GM18873 (cell line): ENCODE results near the gene RCOR2.
"Not testable (repeated sequence)": the region's sequence is repeated elsewhere in the genome, so short reads cannot be mapped to it uniquely, and the experiment has no call there.

Source experiments
- ATAC-seq: cut with Tn5 transposase; IDR thresholded peaks from one replicate; pipeline ENCODE4 v1.9.1; 2021; ENCODE audit warnings: mild to moderate bottlenecking, moderate library complexity, moderate number of reproducible peaks; ENCODE audit not compliant: unreplicated experiment, low FRiP score

RCOR2 gene

DNA sequence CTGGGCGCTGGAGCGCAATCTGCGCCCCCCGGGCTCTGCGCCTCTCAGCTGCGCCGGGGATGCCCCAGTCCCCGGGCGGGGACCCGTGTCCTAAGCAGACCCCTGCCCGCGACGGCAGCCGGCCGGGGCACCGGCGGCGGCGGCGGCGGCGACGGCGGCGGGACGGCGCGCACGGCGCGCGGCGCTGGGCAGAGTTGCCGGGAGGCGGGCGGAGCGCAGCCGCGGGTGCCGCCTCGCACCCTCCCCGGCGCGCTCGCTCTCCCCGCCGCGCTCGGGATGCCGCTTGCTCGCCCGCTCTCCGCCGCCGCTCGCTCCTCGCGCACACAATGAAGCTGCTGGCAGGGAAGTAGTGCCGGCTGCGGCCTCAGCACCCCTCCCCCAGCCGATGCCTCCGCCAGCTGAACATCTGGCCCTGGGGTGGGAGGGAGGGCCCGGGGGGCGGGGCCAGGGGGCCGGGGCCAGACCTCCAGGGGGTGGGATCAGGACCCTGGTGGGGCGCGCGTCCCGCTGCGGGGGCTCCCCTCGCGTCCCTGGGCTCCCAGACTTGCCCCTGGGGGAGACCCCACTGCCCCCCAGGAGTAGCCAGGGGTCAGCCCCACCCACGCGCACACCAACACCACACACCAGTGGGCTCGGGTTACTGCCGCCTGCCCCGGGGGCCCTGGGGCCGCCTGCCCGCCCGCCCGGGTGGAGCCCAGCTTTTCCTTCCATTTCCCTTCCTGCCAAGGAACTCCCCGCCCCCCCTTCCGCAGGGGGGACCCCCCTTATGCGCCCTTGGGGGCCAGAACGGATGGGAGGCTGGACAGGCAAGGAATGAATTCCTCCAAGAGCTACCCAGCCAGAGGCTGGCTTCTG, at the start of gene RCOR2:
TSS of gene RCOR2 (minus strand) at position 328 of the 855 bp plus-strand sequence. CDS start 708 bp downstream, outside the sequence.
- ATAC-seq, result no peak

DNA sequence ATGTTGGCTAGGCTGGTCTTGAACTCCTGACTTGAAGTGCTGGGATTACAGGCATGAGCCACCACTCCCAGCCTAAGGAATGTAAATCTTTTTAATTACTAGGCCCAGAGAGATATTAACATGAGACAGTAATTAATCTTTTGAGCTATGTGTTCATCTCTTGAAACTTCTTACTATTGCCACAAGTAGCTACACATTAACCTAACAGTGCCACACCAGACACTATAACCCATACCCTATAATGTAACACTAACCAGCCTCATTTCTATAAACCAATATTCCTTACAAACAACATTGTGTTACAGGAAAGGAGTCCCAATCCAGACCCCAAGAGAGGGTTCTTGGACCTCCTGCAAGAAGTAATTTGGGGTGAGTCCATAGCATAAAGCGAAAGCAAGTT, 49.5 kb upstream of the RCOR2 start:
- no peak for ATAC-seq

DNA sequence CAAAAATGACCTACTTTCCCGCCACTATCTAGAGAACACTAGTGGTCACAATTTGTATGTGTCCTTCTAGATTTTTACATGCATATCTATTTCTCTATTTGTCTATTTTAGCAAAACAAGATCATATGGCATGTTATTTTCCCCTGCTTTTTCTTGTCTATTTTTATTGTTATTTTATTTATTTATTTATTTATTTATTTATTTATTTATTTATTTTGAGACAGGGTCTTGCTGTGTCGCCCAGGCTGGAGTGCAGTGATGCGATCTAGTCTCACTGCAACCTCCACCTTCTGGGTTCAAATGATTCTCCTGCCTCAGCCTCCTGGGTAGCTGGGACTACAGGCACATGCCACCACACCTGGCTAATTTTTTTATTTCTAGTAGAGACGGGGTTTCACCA, 46.9 kb upstream of the RCOR2 start:
- not testable (repeated sequence) for ATAC-seq

DNA sequence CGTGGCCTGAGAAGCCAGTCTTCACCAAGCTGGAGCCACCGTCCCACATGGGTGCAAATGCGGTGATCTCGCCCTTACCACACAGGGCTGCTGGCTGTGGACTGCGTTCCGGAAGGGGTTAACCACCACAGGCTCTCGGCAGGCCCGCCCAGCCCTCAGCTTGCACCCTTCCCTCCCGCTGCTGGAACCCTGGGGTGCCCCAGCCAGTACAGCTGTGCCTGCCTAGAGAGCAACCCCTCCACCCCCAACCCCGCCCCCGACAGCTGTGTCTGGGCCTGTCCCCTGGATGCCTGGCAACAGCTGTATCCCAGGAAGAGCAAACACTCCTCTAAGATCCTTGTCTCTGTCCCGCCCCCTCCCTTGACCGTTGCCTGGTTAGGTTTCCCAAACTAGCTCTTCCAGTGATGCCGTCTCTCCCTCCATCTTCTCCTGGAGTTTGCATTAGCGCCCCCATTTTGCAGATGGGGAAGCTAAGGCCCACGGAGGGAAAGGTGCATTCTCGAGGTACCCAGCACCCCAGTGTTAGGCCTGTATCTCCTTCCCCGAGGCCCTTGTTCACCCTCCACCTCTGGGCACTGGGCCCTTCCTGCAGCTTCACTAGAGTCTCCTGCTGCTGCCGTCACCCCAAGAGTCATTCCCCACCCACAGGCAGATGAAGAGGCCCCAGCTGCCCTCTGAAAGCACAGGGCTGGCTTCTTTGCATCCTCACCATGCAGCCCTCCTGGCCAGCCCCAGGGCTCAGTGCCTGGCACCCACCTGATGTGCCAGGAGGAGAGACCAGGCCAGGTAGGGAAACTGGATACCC, 44.8 kb upstream of the RCOR2 start:
- no peak for ATAC-seq

DNA sequence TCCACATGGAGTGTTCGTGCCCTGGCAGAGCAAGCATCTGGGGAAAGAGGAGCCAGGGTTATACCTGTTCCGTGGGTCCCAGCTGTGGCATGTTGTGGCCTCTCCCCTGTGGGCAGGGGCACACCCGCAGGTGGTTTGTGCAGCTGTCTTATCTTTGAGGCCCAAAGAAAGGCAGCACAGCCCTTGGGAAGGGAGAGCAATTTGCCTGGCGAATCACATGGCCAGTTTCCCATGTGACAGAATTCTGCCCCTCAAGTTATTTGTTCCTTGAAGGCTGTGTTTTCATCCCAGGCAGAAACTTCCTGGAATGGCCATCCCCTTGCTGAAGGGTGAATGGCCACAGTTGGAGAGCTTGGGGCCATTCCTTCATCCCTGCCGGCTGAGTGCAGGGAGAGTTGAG, 41.0 kb upstream of the RCOR2 start:
- no peak for ATAC-seq

DNA sequence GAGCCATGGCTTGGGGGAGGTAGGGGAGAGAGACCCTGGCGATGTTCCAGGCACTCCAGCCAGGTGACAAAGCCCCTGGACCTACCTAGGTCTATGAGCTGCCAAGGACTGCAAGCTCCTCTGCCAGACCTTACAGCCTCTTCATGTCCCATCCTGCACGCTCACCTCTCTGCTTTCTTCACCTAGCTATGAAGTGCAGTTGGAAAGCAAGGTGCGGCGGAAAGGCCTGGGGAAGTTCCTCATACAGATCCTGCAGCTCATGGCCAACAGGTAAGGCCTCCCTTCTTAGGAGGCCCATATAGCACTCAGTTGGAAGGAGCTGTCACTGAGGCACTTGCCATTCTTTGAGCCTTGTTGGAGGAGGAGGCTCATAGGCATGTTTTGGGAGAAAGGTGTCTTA, 35.6 kb upstream of the RCOR2 start:
- no peak for ATAC-seq

DNA sequence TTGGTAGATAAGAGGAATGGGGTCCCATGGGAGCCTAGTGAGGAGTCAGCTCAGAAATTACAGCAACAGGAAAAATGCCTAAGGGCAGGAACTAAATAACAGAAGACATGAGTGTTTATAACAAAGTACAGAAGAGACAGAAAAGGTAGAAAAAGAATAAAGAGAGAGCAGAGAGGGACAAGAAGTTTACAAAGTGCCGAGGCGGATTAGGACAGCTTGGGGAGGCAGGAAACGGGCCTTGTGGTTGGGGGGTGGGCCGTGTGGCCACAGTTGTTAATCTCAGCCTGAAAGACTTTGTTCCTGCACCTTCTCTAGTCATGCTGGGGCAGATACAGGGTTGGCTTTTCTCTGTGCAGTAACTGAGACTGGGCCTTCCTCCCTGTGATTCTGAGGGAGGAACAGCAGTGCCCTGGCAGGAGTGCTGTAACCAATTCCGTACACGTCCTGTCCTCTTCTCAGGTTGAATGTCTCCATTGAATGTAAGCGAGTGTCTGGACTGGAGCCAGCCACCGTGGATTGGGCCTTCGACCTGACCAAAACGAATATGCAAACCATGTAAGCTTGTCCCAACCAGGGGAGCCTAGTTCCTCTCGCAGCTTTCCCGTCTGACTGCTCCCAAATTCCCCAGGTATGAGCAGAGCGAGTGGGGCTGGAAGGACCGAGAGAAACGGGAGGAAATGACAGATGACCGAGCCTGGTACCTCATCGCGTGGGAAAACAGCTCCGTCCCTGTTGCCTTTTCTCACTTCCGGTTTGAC, 35.0 kb upstream of the RCOR2 start:
- no peak for ATAC-seq

DNA sequence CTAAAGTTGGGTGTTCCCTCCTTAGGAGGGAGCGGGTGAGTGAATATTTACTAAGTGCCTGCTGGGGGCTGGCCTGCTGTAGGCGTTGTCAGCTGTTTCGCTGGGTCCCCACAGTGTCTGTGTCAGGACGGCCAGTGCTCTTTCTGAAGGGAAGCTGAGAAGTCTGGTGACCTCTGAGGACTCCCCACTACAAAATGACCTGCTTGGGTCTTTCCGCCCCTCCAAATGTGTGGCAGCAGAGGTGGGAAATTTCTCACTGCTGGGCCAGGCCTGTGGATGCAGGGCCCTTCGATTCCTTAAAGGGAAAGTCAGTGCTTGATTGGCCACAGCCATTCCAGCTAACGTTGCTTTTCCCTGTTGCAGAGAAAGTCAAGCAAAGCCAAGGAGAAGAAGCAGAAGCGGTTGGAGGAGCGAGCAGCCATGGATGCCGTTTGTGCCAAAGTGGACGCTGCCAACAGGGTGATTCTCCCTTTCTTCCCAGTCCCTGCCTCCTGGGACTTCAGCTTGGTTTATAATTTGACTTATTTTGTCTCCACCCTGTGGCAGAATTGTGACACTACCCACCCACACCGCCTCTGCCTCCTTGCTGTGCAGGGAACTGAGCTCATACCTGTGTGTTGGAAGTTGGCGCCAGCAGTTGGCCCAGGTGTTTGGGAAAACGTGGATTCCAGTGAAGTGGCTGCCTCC, 28.7 kb upstream of the RCOR2 start:
- ATAC-seq, result no peak

DNA sequence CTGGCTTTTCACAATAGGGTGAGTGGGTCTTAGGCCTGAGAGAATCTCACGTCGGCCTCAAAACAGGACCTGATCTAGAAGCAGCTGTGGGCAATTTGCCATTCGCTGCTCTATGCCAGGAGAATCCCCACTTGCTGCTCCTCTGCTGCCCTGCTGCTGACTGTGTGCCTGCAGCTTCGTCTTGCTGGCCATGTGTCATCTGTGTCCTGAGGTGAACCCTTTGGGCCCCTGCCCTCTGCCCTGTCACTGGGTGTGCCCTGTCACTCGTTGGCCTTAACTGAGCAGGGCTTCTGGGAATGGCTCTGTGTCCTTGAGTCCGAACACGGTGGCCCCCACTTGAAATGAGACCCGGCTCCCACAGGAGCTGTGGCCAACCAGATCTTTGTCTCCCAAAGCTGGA, 28.0 kb upstream of the RCOR2 start:
- ATAC-seq, result no peak

DNA sequence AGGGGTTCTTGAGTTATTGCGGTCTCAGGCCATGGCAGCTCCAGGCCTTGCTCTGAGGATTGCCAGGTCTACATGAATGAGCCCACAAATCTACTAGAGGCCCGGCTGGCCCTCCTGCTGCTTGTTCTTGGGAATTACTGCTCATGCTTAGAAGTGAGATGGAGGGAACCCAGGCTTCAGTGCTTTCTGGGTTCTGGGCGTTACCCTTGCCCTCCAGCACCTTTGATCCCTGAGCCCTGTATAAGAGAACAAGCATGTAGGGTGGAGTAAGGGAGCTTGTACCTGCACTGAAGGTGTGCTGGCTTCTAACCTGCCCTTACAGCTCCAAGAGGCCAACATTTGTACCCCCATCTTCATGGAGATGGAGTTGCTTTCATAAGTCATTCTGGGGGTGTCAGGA, 25.8 kb upstream of the RCOR2 start:
- ATAC-seq, result no peak

DNA sequence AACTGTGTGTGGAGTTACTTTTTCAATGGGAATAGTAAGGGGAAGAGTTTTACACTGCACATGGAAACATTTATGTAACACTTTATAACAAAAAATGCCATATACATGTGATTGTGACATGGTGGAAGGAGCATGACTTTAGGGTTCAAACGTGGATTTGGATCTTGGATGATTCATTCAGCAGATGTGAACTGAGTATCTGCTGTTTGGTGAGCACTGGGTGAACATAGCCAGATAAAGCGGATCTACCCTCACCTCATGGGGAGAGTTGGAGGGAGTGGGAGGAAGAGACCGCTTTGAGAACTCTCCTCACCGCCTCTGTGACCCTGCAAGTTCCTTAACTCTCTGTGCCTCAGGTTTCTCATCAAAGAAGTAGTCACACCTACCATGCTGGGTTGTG, 24.9 kb upstream of the RCOR2 start:
- no peak for ATAC-seq

DNA sequence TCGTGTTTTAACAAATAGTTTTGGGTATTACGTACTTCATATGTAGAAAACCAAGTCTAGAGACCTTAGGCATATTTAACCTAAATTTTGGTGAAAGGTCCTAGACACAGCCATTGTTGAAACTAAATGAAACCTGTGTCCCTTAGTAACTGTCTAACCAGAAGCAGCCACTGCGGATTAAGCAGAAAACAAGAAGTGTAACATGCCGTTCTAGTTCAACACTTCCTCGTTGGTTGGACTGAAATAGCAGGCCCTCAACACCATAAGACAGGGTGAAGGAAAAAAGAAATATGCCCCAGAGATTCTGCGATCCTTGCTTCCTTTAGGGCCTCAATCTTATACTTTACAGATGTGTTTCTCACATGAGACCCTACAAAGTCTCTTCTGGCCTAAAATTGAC, 23.8 kb upstream of the RCOR2 start:
- ATAC-seq, result no peak

DNA sequence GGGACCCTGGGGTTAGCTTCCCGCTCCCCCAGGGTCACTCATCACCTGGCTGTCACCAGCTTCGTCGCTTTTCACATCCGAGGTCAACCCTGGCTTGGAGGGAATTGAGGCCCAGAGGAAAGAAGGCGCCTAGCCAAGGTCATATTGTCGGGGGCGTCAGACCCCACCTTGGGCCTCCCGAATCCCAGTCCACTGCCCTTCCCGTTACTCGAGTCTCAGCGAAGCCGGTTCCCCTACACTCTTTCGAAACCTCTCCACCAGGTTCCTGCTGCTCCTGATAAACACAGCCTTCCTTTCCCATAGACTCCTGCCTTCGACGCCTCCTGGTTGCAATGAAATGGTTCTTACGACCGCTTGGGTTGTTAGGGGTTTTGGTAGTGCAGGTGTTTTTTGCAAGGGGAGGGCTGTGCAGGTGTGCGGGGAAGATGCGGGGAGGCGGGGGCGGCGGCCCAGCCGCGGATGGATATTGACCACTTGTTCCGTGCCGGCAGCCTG, 22.5 kb upstream of the RCOR2 start:
- ATAC-seq, result no peak

DNA sequence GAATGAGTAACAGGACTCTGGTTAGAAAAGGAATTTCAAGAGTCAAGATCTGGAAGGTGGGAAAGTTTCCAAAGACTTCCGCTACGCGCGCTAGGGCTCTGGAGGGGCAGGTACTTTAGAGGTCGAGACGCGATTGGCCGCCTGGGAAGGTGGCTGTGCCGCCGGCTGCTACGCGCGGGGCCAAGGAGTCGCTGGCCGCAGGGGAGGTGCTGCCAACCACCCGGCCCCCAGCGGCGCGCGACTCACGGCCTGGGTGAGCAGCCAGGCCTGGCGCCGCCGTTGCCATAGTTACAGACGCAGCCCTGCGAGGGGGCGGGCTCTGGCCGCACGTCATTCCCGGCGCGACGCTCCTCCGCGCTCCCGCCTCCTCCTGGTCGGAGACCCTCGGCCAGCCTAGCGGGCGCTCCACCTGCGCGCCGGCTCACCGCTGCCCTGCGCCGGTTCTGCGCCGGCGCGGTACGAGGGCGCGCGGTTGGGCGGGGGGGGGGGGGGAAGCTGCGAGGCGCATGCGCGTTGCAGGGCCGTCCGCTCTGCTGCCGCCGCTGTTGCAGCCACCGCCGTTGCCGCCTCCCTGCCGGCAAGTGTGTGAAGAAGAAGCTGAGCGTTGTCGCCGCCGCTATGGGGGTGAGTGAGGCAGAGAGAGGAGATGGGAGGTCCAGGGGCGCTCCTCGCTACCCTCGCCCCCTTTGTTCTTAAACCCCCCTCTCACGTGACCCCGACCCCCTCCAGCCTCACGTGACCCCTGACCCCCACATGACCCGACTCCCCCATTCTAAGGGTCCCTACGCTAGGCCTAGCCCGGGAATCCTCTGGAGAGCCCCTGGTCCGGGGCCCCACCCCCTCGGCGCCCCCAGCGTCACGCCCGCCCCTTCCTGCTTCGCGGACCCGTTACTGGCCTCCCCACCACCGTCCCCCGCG, 21.8 kb upstream of the RCOR2 start, which contains the start of gene NAA40:
TSS of gene NAA40 (plus strand) at position 524 of the 918 bp plus-strand sequence. CDS start at position 619, 95 bp downstream.
- peak; percentile 88 for ATAC-seq

DNA sequence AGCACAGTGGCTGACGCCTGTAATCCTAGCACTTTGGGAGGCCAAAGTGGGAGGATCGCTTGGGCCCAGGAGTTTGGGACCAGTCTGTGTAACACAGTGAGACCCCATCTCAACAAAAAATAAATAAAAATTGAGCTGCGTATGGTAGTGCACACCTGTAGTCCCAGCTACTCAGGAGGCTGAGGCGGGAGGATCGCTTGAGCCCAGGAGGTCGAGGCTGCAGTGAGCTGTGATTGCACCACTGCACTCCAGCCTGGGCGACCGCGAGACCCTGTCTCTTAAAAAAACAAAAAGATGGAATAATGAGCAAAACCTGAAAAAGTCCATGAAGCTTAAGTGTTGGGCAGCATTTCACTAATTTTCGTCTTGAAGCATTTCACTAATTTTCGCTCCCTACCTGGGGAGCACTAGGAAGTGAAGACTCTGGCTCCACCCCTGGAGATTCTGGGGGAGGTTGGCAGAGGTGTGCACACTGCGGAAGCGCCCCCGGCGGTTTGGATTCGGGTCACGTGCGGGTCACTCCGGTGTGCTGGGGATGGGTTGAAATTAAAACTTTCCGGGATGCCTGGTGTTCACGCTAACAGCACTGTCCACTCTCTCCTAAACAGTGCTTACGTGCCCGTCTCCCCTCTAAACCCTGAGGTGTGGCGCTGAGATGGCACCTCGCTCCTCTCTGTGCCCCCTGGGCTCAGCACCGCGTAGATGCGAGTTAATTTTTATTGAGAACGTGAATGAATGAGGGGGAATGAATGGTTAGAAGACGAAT, 20.9 kb upstream of the RCOR2 start:
- peak; percentile 6 for ATAC-seq

DNA sequence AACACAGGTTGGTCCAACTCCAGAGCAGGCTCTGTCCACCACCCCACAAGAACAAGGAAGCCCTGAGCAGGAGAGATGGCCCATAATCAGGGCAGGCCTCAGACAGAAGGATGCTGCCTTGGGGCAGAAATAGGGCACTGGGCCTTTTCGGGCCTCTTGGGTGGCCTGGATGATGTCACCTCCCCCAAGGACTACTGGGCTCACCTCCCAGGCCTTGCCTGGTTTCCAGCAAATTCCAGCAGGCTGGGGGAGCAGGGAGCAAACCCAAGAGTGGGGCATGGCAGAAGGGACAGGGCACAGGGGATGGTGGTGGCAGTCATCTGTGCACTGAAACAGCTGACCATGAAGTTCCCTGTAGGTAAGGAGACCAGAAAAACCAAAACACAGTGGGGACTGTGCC, 16.5 kb upstream of the RCOR2 start:
- no peak for ATAC-seq

DNA sequence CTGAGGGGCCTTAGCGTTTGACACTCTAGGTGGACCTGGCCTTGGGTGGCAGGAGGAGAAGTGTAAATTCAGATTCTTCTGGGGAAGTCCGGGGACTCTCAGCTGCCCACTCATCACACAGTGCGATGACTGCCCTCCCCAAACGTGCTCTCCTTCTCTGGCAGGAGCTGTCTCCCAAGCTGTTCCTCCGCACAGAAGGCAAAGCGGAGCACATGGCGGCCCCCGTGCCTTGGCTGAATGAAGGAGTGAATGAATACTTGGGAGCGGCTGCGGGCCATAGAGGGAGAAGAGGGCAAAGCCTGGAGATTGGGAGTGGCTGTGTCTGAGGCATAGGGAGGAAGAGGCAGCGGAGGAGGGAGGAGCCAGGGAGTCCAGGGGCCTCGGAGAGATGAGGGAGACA, 14.9 kb upstream of the RCOR2 start:
- ATAC-seq, result no peak

DNA sequence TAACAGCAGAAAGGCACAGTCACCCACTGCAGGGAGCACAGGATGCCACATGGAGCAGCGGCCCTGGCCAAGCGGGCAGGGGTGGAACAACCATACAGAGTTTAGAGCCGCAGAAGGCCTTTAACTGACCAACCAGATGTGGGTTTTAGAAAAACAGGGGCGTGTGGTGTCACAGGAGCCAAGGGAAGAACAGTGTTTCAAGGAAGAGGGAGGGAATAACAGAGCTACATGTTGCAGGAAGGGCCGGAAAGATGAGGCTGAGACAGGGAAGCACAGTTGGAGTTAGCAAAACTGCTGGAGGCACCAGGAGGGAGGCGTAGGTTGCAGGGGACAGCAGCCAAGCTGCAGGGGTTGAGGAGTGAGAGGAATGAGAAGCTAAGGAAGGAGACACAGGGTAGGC, 14.1 kb upstream of the RCOR2 start:
- no peak for ATAC-seq
